DMS53 treated with DMSO at 0.1 percent for 48 hours (cell line): Measurements from ENCODE around the gene IL10.

Experiments
- DNase-seq: peaks from one replicate; lab custom pipeline; 2025; ENCODE audit not compliant: unreplicated experiment; lab: John Stamatoyannopoulos, UW

The IL10 gene

DNA sequence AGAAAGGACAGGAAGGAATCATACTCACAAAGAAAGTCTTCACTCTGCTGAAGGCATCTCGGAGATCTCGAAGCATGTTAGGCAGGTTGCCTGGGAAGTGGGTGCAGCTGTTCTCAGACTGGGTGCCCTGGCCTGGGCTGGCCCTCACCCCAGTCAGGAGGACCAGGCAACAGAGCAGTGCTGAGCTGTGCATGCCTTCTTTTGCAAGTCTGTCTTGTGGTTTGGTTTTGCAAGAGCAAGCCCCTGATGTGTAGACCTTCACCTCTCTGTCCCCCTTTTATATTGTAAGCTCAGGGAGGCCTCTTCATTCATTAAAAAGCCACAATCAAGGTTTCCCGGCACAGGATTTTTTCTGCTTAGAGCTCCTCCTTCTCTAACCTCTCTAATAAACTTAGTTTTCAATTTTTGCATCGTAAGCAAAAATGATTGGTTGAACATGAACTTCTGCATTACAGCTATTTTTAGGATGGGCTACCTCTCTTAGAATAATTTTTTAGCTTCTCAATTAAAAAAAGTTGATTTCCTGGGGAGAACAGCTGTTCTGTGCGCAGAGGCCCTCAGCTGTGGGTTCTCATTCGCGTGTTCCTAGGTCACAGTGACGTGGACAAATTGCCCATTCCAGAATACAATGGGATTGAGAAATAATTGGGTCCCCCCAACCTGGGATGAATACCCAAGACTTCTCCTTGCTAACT is at the start of gene IL10:
IL10 (minus strand) TSS at position 252 of the 695 bp plus-strand sequence; CDS start at position 193, 59 bp downstream.
- no peak for DNase-seq

DNA sequence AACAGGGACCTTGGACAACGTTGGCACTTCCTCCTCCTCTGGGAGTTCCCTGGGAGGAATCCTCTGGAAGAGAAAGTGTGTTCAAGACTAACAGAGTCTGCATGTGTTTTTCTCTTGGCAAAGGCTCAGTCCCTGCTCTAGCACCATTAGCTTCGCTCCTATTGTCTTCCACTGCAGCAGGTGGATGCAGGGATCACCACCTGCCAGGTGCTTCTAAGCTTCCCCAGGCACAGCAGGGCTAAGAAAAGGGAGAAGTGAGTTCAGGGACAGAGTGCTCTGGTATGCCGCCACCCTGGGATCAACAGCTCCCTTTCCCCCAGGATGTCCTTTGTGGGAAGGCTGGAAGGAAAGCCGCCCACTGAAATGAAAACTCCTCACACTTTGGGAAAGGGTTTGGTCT is 49.2 kb upstream of the IL10 start:
- DNase-seq: no peak

DNA sequence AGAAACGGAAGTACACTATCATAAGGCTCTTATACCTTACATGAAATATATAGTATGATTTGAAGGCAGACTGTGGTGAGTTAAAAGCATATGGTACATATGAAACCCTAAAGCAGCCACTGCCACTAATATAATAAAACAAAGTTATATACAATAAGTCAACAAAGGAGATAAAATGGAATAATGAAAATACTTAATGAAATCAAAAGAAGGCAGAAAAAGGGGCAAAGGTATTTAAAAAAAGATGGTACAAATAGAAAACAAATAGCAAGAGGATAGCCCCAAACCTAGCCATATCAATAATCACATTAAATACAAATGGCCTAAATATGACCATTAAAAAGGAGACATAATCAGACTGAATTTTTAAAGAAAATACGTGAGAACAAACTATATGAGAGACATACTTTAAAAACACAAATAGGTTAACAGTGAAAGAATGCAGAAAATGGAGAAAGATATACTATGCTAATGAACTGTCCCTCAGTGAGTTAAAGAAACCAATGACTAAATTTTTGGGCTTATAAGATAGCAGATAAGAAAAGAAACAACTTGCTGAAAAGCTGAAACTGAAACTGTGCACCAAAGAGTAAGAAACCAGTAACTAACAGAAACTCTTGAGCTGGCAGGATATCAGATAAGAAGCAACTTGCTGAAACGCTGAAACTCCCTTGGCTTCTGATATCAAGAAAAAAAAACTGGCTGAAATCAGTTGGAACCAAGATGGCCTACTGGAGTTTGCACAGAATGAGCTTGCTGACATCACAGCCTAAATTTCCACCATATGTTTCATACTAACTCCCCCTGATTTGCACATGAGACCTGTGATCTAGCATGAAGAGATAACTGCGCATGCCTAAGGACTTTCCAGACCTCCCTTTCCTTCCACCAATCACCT is 44.3 kb upstream of the IL10 start:
- DNase-seq: no peak

DNA sequence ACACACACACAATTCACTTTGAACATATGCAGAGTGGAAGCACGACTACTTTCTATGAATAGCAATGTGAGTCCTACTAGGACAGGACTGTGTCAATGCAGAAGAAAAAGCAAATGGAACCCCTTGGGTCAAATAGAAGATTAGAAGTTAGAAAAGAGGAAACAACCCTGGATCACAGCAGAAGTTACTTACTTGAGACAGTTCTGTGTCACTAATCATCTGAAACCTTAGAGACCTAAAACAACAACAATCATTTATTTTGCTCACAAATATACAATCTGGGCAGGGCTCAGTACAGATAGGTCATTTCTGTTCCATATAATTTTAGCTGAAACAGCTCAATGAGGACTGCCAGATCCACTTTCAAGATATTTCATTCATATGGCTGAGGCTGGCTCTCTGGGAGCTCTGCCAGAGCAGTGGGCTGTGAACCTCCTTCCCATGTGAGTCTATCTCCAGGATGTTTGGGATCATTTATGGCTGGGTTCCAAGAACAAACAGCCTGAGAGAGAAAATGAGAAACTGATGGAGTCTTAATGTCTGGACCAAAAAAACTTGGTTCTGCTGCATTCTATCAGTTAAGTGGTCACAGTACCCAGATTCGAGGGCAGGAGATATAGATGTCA is 42.5 kb upstream of the IL10 start:
- DNase-seq: no peak

DNA sequence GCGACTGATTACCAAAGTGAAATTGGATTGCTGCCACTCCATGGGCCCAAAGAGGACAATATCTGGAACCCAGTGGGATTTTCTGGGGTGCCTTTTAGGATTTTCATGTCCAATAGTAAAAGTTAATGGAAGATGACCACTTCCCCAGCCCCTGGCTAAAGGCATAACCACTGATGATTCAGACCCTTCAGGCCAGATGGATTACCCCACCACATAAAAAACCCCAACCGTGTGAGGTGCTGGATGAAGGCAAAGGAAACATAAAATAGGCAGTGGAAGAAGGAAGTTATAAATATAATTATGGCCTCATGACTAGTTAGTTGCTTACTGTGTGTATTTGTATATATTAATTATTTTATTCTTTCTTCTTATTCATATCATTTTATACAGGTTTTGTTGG is 40.2 kb upstream of the IL10 start:
- no peak for DNase-seq

- DNase-seq: no peak
These were observed 37.3 kb upstream of the IL10 start for GRCh38 chr1:206809504-206810084.

- DNase-seq: no peak
These were observed 36.3 kb upstream of the IL10 start for GRCh38 chr1:206808615-206809014.

- no peak for DNase-seq
These were observed 33.1 kb upstream of the IL10 start for GRCh38 chr1:206805357-206805756.

GRCh38 chr1:206804156-206804737 is 32.0 kb upstream of the IL10 start:
- DNase-seq: no peak

GRCh38 chr1:206803221-206803730 is 31.0 kb upstream of the IL10 start:
- no peak for DNase-seq

GRCh38 chr1:206802401-206802800 is 30.1 kb upstream of the IL10 start:
- DNase-seq: no peak

DNA sequence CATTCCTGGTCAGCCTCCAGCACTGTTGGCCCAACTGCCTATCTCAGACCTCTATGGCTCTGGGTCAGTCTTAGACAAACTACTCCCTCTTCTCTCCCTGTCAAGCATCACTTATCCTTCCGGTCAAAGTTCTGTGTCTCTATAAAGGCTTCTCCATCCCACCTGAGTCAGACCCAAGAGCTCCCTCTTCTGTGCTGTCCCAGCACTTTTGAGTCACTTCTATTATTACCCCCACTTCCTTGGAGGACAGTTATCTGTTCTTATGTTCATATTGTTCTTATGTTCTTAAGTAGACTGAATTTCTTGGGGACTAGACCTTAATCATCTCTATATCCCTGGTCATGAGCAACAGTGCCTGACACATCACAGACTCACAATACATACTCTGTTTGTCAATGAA is 29.2 kb upstream of the IL10 start:
- no peak for DNase-seq

- DNase-seq: no peak
These were observed 28.6 kb upstream of the IL10 start for GRCh38 chr1:206800891-206801290.

GRCh38 chr1:206800411-206800810 is 28.1 kb upstream of the IL10 start:
- DNase-seq: no peak

DNA sequence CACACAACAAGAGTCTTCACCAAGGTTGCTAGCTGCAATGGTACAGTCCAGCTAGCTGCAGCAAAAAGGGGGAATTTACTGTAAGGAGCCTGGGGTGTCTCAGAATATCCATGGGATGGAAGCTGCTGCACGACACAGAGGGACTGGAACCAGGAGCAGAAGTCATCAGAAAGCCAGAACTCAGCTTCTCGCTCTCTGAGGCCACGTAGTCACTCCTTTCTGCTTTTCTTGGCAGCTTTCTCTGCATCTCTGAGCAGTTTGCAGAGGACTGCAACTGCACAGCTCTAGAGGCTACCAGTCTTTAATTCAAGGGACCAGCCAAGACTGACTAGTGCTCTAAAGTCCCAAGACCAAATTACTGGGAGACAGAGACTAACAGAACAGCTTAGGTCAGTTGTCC is 27.0 kb upstream of the IL10 start:
- no peak for DNase-seq

GRCh38 chr1:206798384-206798996 is 26.2 kb upstream of the IL10 start:
- no peak for DNase-seq

- DNase-seq: no peak
These were observed 25.5 kb upstream of the IL10 start for GRCh38 chr1:206797534-206798383.

GRCh38 chr1:206796981-206797402 is 24.7 kb upstream of the IL10 start:
- no peak for DNase-seq

DNA sequence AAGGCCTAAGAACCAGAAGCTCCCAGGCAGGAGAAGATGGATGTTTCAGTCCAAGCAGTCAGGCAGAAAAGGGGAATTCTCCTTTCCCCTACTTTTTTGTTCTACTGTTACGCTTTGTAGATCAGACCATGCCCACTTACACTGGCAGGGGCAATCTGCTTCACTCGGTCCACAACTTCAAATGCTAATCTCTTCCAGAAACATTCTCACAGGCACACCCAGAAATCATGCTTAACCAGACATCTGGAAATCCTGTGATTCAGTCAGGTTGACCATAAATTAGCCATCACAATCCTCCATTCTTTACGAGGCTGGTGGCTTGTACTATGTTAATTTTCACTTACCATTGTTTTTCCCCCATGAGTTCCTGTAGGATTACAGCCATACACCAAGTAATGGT is 23.8 kb upstream of the IL10 start:
- DNase-seq: no peak
